A673 (cell line): ENCODE data around the gene LRBA.

Source experiments
- EZH2 ChIP-seq: fragments of 200-600 bp; sonication (generic); IDR thresholded peaks from 2 replicates; pipeline ENCODE4 v1.6.1; 2017; ENCODE audit warnings: borderline replicate concordance, low read depth, mild to moderate bottlenecking, mixed read lengths, antibody characterized with exemption, low read length; ENCODE audit not compliant: poor library complexity, severe bottlenecking
- TF ChIP-seq, protein P1 (sequence below): fragments of 300-800, 200-600 bp; sonication (generic); conservative IDR thresholded peaks from 2 replicates; pipeline ENCODE4 v1.5.1; 2017; ENCODE audit warnings: low read depth, mild to moderate bottlenecking, antibody characterized with exemption, low read length, moderate library complexity, mixed read lengths

DNA sequence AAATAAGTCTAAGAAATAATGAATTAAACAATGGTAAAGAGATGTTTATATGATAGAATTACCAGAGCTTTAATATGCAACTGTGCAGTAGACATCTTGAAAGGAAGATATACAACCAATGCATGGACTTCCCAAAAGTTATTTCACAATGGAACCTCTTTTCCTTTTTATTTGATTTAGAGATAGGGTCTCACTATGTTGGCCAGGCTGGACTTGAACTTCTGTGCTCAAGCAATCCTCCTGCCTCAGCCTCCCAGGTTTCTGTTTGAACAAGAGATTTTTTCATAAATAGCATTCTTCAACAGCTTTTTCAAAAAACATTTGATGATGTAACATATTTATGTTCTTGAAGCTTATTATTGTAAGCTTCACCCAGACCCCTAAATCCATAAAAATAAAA, 72.0 kb downstream of the LRBA start:
- TF ChIP-seq, protein P1, sequence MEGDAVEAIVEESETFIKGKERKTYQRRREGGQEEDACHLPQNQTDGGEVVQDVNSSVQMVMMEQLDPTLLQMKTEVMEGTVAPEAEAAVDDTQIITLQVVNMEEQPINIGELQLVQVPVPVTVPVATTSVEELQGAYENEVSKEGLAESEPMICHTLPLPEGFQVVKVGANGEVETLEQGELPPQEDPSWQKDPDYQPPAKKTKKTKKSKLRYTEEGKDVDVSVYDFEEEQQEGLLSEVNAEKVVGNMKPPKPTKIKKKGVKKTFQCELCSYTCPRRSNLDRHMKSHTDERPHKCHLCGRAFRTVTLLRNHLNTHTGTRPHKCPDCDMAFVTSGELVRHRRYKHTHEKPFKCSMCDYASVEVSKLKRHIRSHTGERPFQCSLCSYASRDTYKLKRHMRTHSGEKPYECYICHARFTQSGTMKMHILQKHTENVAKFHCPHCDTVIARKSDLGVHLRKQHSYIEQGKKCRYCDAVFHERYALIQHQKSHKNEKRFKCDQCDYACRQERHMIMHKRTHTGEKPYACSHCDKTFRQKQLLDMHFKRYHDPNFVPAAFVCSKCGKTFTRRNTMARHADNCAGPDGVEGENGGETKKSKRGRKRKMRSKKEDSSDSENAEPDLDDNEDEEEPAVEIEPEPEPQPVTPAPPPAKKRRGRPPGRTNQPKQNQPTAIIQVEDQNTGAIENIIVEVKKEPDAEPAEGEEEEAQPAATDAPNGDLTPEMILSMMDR, result no peak
- no peak for TF ChIP-seq EZH2
